NB4 (cell line): ENCODE results near the gene LYAR.

Experiments
- CTCF ChIP-seq: IDR thresholded peaks from one replicate; pipeline ENCODE4 v1.5.1; 2012; ENCODE audit warnings: low read depth, low read length
- POLR2A ChIP-seq: IDR thresholded peaks from 2 replicates; pipeline ENCODE4 v1.6.1; 2011; ENCODE audit warnings: mild to moderate bottlenecking; ENCODE audit not compliant: insufficient read length; ENCODE audit errors: extremely low read depth

GRCh38 chr4:4317496-4318232 lies 27.7 kb upstream of the LYAR start:
- TF ChIP-seq CTCF (no peak), POLR2A (no peak)
